HPDE6-E6E7 (cell line): ENCODE results near the gene LAMA2.

Experiments used
- DNase-seq: peaks from one replicate; pipeline ENCODE4 v3.0.0; 2011; ENCODE audit warnings: missing footprints; ENCODE audit errors: extremely low spot score

LAMA2 gene

DNA sequence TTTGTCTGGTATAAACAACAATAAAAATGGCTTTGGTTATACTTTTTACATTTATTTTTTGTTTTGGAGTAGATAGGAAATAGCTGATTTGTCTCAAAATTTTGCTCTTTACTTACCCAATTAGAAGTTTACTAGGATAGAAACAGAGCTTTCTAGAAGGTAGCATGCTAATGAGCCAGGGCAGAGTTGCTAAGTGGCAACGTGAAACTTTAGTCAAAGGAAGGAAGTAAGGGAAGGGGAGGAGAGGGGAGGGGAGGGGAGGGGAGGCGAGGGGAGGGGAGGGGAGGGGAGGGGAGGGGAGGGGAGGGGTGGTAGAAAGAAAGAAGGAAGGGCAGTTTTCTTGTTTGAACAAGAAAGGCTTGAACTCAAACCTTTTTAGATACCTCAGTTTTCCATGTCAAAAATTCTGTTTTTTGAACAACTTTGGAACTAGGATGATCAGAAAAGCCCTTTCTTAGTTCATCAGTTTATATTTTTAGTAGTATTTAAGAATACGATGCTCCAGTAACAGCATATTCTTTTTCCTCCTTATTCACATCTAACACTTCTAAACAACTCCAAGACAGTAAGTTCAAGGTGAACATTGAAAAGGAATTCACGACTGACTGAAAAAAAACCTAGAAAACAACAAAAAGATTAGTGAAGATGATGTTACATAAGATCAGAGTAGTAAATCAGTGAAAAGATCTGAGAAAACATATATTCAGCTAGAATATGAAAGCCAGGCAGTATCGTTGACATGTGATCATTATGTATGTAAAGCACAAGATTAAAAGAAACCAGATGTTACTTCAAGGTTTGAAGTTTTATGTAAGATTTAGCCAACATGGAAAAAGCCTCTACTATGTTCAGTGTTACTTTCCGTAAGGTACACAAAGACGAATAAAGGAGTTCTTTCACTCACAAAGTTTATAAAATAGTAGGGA is 563.6 kb downstream of the LAMA2 start:
- no peak for DNase-seq

DNA sequence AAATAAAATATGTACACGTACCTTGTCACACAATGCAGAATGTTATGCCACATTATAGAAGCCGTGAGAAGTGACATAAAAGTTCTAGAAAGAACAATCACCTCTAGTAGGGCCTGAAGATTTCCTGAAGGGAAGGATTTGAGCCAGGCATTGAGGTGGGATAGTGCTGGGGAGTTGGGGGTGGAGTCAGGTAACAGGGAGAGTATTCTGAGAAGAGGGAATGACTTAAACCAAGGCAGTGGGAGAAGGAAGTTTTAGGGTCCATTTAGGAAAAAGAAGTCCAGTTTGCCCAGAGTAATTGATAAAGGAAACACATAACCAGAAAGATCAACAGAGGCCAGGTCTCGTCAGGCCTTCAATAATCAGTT is 564.2 kb downstream of the LAMA2 start:
- no peak for DNase-seq

DNA sequence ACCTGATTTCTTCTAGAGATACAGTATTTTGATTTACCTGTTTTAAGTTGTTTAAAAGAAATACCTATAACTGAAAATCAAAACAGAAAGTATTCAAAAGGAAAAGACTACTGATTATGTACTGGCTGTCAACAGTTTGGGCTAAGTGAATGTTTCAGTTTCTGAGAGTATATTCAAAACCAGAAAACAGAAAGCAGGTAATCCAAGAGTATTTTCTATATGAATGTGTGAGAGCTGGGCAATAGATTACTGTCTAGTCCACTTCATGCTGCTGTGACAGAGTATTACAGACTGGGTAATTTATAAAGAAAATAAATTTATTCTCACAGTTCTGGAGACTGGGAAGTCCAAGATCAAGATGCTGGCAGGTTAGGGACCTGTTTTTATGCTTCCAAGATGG is 566.0 kb downstream of the LAMA2 start:
- DNase-seq = no peak

DNA sequence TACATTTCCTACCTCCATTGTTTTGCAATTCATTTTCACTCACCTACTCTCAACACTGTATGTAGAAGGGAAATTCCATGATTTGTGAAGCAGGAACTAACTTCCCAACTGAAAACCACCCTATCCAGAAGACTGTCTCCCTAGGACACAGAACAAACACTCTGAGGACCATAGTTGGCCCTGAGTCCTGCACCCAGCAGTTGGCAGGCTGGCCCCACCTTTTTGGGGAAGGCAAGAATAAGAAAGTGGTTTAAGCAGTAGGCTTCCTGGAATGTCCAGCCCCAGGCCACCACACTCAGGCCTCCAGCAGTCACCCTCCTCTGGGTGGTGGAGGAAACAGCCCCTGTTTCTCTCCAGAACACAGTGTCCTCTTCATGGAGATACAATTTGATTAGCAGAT is 568.2 kb downstream of the LAMA2 start:
- DNase-seq = no peak

DNA sequence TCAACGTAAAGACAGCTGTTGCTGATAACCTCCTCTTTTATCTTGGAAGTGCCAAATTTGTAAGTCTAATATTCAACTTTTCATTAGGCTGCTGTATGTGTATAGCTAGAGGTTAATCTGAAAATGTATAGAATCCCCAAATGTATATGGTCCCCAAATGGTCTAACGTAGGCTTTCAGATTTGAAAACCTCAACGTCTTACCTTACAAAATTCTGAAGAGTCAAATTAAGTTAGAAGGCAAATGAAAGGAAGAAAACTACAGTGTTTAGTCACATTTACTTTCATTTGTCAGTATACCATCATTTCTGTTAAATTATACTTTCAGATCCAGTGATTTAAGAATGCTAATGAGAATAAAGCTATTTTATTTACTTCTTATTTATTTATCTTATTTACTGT is 570.1 kb downstream of the LAMA2 start:
- DNase-seq = no peak

DNA sequence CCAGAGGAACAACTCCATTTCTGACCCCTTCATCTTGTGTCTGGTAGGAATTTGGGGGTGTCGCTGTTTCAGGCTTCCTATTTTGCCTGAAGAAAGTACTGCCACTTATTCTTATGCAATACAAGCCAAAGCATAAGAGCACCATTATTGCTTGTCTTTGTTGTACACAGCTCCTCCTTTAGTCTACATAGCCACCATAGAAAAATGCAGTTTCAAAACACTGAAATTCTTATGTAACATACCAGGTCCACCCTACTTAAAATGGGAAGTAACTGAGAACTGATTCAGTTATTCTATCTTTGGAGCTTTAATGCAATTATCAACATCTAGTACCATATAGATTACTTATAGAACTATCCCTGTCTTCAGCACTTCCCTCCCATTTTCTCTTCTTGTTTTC is 571.5 kb downstream of the LAMA2 start:
- DNase-seq = no peak

DNA sequence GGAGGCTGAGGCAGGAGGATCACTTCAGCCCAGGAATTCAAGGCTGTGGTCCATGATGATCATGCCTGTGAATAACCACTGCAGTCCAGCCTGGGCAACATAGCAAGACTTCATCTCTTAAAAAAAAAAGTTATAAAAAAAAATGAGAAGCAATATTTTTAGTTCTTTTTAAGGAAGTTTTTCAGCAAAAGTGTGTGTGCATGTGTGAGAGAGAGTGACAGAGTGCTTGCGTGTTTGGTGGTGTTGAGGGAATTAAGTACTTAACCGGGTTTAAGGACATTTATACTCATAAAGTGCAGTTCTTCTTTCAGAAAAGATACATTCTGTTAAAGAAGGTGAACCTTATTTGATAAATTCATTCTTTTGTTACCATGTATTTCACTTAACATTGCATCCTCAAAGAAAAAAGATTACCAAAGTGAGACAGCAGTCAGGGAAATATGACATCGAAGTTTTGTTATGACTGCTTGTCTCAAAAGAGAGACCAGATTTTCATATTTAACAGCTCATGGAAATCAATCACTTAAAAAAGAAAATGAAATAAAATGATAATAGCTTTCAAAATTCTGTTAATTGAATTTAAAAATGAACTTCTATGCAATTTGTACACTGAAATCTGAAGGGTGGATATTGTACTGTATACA is 572.3 kb downstream of the LAMA2 start:
- no peak for DNase-seq

DNA sequence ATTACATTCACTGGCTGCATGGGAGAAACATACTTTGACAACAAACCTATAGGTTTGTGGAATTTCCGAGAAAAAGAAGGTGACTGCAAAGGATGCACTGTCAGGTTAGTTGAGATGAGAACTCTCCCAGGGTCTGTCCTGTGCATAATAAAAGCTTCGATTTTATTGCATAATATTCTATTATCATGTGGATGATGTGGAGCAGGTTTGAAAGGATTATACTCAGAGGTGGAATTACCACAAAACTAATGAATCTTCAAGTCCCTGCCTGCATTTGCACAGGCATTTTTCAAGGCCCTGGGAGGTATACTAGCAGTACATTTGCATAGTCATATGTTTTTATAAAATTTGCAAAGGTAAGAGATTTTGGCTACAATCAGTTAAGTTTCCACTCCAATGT is 577.3 kb downstream of the LAMA2 start:
- no peak for DNase-seq

DNA sequence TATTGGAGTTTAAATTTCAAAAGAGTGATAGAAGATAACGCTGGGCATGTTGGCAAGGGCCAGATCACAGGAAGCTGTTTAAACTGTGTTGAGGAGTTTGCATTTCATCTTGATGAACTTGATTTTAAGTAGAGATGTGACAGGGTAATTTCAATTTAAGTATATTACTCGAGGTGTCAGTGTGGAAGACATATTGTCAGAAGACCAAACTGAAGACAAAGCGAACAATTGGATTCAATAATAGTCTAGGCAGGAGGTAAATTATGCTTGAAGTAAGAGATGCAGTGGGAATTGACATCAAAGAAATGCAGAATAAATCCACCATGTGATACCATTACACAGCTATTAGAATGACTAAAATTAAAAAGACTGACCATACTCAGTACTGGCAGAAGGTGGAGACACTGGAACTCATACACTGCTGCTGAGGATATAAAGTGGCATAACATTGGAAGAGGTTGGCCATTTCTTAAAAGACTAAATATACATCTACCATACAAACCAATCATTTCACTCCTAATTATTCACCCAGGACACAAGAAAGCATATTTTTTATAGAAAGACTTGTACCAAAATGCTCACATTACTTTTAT is 586.2 kb downstream of the LAMA2 start:
- DNase-seq = no peak

DNA sequence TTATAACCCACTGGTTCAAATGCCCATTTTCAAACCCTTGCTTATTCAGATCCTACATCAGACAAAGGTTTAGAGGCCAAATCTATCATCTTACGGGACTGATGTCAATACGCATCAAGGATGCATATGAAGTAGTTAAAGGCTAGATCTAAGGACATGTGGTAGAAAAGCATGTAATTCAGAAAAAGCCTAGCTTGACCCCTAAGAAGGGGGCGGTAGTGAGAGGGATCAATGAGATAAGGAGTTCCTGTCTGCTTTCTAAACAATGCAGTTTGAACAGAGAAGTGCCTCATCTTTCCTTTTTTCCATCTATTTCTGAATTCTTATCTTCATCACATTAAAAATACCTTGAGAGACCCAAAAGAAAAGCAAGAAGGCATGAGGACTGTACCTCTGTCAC is 589.3 kb downstream of the LAMA2 start:
- no peak for DNase-seq

DNA sequence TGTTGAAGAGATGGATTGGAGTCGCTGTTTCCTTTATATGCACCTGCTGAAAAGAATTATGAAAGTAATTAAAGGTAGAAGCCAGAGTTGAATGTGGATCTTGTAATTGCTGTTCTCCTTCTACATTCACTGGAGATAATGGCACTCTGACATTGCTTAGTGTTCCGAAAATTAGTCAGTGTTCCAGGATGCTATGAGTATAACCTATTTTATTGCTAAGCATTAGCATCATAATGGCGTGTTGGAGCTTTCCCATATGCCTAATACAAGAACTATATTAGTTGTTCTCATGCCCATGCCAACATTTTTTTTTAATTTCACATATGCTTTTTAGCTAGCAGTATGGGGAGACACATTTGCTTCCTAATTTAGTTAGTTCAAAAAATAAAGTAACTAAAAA is 590.6 kb downstream of the LAMA2 start:
- DNase-seq = no peak

DNA sequence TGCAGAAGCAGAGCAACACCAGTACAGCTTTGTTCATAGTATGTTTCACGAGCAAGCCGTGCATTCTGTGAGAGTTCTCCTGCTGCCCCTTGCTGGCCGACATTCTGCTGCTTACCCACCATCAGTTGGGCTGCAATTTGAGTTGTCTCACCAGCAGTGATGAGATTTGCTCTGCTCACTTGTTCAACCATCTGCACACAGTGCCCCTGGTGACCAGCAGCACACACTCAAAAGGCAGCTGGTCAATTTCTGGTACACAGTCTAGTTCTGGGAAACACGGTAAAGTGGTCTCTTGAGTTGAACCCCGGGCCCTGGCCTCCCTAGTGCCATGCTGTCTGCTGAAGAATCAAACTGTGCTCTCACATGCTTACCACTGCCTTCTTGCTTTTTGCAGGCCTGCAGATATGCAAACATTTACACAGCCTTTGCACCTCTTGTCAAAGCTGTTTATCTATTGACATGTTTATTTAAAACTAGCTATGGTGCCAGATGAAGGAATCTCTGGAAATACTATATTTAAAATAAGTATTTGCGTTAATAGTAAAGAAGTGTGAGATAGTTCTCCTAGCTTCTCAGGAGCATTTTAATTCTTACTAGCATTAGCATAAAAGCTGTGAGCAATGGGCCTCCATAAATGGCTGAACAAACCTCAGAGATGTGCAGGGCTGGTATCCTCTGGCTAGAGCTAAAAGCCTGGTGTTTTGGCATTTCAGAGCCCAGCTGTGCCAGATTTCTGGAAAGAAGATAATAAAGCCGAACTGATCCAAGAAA is 592.7 kb downstream of the LAMA2 start:
- no peak for DNase-seq

DNA sequence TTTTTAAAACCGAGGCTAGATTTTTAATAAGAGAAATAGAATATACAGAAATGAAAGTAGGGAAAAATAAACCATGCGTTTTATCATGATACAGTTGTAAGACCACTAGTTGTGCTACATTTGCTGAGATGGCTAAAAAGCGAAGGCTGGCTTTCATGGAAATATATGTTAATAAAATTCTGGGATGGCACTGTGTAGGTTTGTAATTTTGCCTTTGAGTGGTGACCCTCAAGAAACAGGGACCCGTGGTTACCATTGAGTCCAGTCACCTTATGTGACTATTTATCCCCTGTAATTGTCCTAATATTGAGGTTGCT is 593.3 kb downstream of the LAMA2 start:
- DNase-seq = no peak

DNA sequence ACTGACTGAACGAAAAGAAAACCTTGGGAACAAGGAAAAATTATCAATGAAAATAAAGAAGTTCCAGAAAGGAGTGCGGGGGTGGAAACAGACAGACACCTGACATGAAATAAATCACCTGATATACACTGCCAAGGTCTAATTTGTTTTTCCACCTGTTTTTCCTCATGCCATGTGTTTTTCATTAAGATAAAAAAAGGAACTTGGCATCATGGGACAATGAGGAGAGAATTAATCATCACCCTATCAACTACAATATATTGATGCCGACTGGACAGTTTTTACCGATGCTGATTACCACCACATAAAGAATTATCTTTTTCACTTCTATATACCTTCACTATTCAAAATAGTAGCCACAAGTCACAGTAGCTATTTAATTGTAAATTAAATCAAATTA is 593.9 kb downstream of the LAMA2 start:
- no peak for DNase-seq

DNA sequence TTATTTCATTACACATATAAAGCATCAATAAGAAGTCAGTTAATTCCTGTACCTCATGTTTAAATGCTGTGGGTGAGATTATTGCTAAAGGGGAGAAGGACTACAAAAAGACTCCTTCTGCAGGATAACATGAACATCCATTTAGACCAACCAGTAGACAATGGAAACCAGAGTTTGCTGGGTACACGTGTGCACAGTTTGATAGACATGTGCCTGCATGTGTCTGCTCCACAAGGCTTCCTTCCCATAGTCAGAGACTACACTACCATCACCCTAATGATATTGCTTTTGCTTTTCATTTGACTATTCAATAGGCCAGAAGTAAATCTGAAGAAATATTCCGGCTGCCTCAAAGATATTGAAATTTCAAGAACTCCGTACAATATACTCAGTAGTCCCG is 595.4 kb downstream of the LAMA2 start:
- no peak for DNase-seq

DNA sequence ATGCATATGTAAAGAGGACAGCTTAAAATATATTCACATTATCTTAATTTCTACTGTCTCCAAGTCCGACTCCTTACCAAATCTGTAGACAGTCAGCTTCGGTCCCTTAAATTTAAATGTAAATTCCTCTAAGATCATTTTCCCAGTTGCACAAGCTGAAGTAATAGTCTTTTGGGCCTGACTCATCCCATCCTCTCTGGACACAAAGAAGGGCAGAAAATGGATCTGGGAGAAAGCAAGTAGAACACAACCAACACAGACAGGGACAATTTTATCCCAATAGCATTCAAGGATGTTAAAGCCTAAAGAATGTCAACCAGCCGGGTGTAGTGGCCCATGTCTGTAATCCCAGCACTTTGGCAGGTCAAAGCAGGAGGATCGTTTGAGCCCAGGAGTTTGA is 598.8 kb downstream of the LAMA2 start:
- no peak for DNase-seq

DNA sequence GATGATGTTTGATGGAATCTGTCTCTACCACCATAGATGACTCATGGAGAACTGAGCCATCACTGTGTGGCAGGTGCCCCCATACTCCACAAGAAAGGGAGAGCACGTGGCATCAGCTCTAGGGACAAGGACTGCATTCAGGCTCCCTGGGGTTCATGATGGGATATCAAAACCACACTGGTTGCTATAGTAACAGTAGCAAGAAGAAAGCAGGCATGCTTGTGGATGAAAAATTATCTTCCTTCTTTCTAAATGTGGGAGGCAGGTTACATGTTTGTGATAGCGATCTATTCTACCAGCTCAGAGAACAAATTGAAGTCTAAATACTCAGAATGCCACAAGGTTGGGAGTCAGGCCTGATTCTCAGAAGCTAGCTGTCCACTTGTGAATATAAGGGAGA is 602.8 kb downstream of the LAMA2 start:
- no peak for DNase-seq

DNA sequence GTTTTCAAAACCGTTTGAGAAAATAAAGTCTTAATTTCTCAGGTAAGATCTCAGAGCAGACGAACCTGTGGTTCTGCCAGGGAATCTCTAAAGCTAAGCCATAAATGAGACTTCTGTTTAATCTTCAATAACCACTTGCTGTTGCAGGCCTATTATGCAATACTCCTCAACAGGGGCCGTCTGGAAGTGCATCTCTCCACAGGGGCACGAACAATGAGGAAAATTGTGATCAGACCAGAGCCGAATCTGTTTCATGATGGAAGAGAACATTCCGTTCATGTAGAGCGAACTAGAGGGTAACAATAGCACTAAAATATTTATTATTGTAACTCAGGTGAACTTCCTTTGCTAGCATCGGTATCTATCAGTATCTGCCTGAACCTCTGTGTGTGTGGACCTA is 603.4 kb downstream of the LAMA2 start:
- DNase-seq = no peak

DNA sequence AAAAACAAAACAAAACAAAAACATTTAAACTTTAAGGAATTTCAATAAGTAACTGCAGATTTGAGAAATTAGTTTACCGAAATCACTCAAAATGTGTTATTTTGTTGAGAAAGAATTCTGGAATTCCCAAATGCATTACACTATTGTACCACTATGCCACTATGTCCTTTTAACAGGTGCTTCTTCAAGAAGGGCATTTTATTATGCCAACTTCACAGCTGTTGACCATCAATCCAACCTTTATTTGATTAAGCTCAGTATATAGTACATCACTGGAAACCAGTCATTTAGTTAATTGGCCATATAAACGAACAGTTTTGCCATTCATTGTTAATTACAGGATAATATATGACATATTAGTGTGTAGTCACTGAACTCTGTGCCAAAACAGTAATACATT is 605.4 kb downstream of the LAMA2 start:
- DNase-seq = no peak

DNA sequence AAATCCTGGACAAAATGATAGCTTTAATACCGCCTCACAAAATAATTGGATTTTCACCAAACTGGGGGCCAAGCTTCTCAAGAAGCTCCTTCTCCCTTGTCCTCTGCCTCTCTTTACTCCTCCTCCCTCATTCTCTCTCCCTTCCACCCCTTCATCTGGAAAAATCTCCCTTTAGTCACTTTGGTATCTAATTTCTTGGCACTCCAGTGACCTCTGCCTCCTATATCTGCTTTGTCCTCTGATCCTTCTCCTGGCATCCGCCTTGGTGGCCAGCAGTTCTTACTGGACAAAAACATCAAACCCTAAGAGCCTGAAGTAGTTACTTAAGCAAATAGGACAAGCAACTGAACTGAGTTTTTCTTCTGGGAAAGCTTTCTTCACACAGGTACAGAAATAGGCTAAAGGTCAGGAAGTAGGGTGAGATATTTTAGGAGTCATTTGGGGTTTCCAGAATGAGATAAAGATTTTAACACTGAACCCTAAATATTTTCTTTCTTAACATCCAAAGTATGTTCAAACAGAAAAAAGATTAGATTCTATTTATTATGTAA is 606.4 kb downstream of the LAMA2 start:
- no peak for DNase-seq

DNA sequence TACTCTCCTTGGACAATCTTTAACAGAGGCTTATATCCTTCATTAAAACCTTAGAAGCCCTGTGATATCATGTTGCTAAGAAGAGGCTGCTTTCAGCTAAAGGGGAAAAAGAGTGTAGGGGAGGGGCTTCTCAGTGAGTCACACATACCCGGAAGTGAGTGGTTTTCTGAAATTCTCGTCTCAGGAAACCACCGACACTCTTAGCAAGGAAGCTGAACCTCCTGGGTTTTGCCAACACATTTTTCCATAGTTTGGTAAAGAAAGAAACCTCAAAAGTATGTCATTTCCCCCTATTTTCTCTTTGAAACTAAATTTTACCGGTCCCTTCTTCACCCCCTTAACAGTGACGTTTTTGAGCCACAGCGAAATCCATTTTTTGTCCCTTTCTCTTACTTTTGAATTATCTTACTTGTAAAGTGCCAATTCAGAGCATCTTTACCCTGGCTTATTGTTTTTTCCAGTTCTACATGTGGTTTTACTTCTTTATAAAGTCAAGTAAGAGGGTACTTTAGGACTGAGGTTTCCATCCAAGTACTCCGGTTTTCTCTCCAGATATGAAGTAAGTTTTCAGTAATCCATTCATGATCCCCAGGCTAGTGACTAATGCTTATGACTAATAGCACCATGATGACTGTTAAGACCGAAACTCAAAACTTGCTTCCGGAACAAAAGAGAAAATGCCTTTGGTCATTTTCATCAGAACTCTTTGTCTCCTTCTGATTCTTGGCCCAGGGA is 607.8 kb downstream of the LAMA2 start:
- DNase-seq = peak; percentile 64

DNA sequence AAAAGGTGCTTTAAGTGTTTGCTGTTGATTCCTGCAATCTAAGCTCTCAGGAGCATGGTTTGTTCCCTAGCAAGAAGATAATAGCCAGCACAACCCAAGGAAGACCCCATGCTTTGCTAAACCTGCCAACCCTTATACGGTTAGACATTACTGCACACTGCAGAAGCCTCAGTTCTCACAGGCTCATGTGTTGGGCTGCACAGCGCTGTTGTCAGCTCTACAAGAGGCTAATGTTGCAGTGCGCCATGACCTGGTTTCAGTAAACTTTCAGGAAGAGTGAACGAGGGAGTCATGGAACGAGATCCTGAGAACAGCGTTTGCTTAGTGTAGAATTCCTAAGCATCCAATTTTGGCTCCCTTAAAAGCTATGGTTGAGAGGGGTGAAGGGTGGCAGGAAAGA is 608.5 kb downstream of the LAMA2 start:
- DNase-seq = no peak
